ENCODE data around the gene GH2. TPM values are rescaled to one million over a fixed set of nuclear protein-coding genes. Genes with fewer than 3 reads are reported as not detected.
"Not testable (repeated sequence)": the region's sequence is repeated elsewhere in the genome, so short reads cannot be mapped to it uniquely, and the experiment has no call there.

The GH2 gene
- total and polyA plus RNA-seq, 2 experiments from 2014 or later: 0.59 to 2.3 TPM

GRCh38 chr17:63881337-63881736, 407 bp downstream of the GH2 start:
- not testable (repeated sequence) for H3K36me3 Mint-ChIP-seq (ENCODE audit: low read depth); H3K9me3 Mint-ChIP-seq; H3F3A ChIP-seq (replicated peaks; ENCODE audit: low read depth); H3K27ac ChIP-seq (ENCODE audit: low read depth); H3K27me3 ChIP-seq (ENCODE audit: insufficient read depth); H3K27me3 Mint-ChIP-seq (ENCODE audit: insufficient read depth, low read depth, poor library complexity); H3K79me2 ChIP-seq (replicated peaks; ENCODE audit: insufficient read depth); H3K36me3 ChIP-seq (ENCODE audit: insufficient read depth); H4K20me1 ChIP-seq (replicated peaks; ENCODE audit: insufficient read depth); H3K27ac Mint-ChIP-seq; H3K9me2 ChIP-seq (ENCODE audit: insufficient read depth)
- Histone ChIP-seq H3K4me1 (ENCODE audit: insufficient read depth) (peaks cover 14% of the 10 kb centered on the region; the same call in 1 of the 2 replicates), H3K4me2 (peak overlapping the region; percentile 49), H2AFZ (peak overlapping the region; percentile 95), H3K4me3 (peak overlapping the region; percentile 24; the same call in 1 of the 2 replicates)
- Mint-ChIP-seq H3K4me3 (peak overlapping the region; percentile 30; the same call in 1 of the 3 replicates), H3K4me1 (peaks cover 16% of the 10 kb centered on the region)
- ATAC-seq (peak; percentile 86), DNase-seq (ENCODE audit: low spot score) (peak; percentile 81)
- TF ChIP-seq, protein P1, sequence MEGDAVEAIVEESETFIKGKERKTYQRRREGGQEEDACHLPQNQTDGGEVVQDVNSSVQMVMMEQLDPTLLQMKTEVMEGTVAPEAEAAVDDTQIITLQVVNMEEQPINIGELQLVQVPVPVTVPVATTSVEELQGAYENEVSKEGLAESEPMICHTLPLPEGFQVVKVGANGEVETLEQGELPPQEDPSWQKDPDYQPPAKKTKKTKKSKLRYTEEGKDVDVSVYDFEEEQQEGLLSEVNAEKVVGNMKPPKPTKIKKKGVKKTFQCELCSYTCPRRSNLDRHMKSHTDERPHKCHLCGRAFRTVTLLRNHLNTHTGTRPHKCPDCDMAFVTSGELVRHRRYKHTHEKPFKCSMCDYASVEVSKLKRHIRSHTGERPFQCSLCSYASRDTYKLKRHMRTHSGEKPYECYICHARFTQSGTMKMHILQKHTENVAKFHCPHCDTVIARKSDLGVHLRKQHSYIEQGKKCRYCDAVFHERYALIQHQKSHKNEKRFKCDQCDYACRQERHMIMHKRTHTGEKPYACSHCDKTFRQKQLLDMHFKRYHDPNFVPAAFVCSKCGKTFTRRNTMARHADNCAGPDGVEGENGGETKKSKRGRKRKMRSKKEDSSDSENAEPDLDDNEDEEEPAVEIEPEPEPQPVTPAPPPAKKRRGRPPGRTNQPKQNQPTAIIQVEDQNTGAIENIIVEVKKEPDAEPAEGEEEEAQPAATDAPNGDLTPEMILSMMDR (conservative IDR thresholded peaks at IDR 0.05; ENCODE audit: low read depth in 2 of 2): peak; percentile 42 to 56
- 0 out of 2 replicates have a peak, but pooled peaks have one; percentile 22 for TF ChIP-seq CREB1 (CRISPR knock-in tag; IDR thresholded peaks at IDR 0.05; ENCODE audit: low read depth)

DNA sequence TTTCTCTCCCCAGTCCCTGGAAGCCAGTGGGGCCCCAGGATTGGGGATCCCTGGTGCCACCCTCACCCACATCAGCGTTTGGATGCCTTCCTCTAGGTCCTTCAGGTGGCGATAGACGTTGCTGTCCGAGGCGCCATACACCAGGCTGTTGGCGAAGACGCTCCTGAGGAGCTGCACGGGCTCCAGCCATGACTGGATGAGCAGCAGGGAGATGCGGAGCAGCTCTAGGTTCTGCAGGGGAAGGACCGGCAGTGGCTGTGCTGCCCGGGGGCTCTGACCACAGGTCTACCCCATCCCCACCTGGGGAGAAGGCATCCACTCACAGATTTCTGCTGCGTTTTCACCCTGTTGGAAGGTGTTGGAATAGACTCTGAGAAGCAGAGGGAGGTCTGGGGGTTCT, 1.0 kb downstream of the GH2 start:
- H3K9me3 Mint-ChIP-seq: no peaks in the 10 kb centered on the region; the same call in 2 of the 3 replicates
- no peak overlapping the region for H3K27ac ChIP-seq (ENCODE audit: low read depth)
- peaks cover 14% of the 10 kb centered on the region; the same call in 1 of the 2 replicates for H3K4me1 ChIP-seq (ENCODE audit: insufficient read depth)
- H2AFZ ChIP-seq: peak overlapping the region; percentile 95
- no peaks in the 10 kb centered on the region for H3K36me3 ChIP-seq (ENCODE audit: insufficient read depth)
- peak overlapping the region; percentile 24; the same call in 1 of the 2 replicates for H3K4me3 ChIP-seq
- H3K27me3 ChIP-seq (ENCODE audit: insufficient read depth): no peaks in the 10 kb centered on the region
- H3K36me3 Mint-ChIP-seq (ENCODE audit: low read depth): no peaks in the 10 kb centered on the region
- ATAC-seq (no peak), DNase-seq (ENCODE audit: low spot score) (no peak)
- peak overlapping the region; percentile 30; the same call in 1 of the 3 replicates for H3K4me3 Mint-ChIP-seq
- H3K4me1 Mint-ChIP-seq: peaks cover 16% of the 10 kb centered on the region
- H4K20me1 ChIP-seq (replicated peaks; ENCODE audit: insufficient read depth): no peaks in the 10 kb centered on the region
- H3K4me2 ChIP-seq: peak overlapping the region; percentile 49; the same call in 1 of the 2 replicates
- no peaks in the 10 kb centered on the region for H3F3A ChIP-seq (replicated peaks; ENCODE audit: low read depth)
- no peaks in the 10 kb centered on the region for H3K9me2 ChIP-seq (ENCODE audit: insufficient read depth)
- no peaks in the 10 kb centered on the region for H3K79me2 ChIP-seq (replicated peaks; ENCODE audit: insufficient read depth)
- peaks cover 3% of the 10 kb centered on the region for H3K27me3 Mint-ChIP-seq (ENCODE audit: insufficient read depth, low read depth, poor library complexity)
- H3K27ac Mint-ChIP-seq: no peak overlapping the region
- TF ChIP-seq, protein P2, sequence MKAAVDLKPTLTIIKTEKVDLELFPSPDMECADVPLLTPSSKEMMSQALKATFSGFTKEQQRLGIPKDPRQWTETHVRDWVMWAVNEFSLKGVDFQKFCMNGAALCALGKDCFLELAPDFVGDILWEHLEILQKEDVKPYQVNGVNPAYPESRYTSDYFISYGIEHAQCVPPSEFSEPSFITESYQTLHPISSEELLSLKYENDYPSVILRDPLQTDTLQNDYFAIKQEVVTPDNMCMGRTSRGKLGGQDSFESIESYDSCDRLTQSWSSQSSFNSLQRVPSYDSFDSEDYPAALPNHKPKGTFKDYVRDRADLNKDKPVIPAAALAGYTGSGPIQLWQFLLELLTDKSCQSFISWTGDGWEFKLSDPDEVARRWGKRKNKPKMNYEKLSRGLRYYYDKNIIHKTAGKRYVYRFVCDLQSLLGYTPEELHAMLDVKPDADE (IDR thresholded peaks at IDR 0.05): no peak
- TF ChIP-seq STAT1 (IDR thresholded peaks at IDR 0.05; ENCODE audit: unreplicated experiment) (no peak), NANOG (IDR thresholded peaks at IDR 0.05; ENCODE audit: borderline replicate concordance) (no peak), ZNF462 (CRISPR knock-in tag; IDR thresholded peaks at IDR 0.05) (no peak), EZH2phosphoT487 (IDR thresholded peaks at IDR 0.05; ENCODE audit: unreplicated experiment) (no peak), POLR2AphosphoS5 (IDR thresholded peaks at IDR 0.05; ENCODE audit: low read depth) (no peak), CREB1 (CRISPR knock-in tag; IDR thresholded peaks at IDR 0.05; ENCODE audit: low read depth) (no peak), JUNB (IDR thresholded peaks at IDR 0.05; ENCODE audit: unreplicated experiment) (no peak), EZH2 (IDR thresholded peaks at IDR 0.05; ENCODE audit: low read depth, unreplicated experiment) (no peak)
- TF ChIP-seq, protein P1 (conservative IDR thresholded peaks at IDR 0.05; ENCODE audit: low read depth in 2 of 2): no peak

Measured in GM23338 (cell line).